ENCODE results near the gene CA14. TPM values are rescaled to one million over a fixed set of nuclear protein-coding genes. Genes with fewer than 3 reads are reported as not detected.

Gene CA14
- total RNA-seq, 1 donor: not detected

- DNase-seq (ENCODE audit: low read depth): no peak
- H3K4me3 ChIP-seq (ENCODE audit: low read depth, low read length): no peak overlapping the region
- no peak for TF ChIP-seq CTCF (IDR thresholded peaks at IDR 0.05; ENCODE audit: insufficient read depth, low read length)
These were observed 14.6 kb upstream of the CA14 start for GRCh38 chr1:150243003-150243402.

- H3K4me3 ChIP-seq (ENCODE audit: low read depth, low read length): no peak overlapping the region
- TF ChIP-seq CTCF (IDR thresholded peaks at IDR 0.05; ENCODE audit: insufficient read depth, low read length): no peak
- DNase-seq (ENCODE audit: low read depth): no peak
These were observed 7.6 kb upstream of the CA14 start for GRCh38 chr1:150249936-150250335.

GRCh38 chr1:150256198-150256553 is 1.4 kb upstream of the CA14 start:
- TF ChIP-seq CTCF (IDR thresholded peaks at IDR 0.05; ENCODE audit: insufficient read depth, low read length): no peak
- DNase-seq (ENCODE audit: low read depth): no peak
- no peak overlapping the region for H3K4me3 ChIP-seq (ENCODE audit: low read depth, low read length)

- peak; percentile 20 for DNase-seq (ENCODE audit: low read depth)
- TF ChIP-seq CTCF (IDR thresholded peaks at IDR 0.05; ENCODE audit: insufficient read depth, low read length): no peak
- no peak overlapping the region for H3K4me3 ChIP-seq (ENCODE audit: low read depth, low read length)
These were observed 826 bp upstream of the CA14 start for GRCh38 chr1:150256554-150257341.

- no peak for TF ChIP-seq CTCF (IDR thresholded peaks at IDR 0.05; ENCODE audit: insufficient read depth, low read length)
- no peak for DNase-seq (ENCODE audit: low read depth)
- no peak overlapping the region for H3K4me3 ChIP-seq (ENCODE audit: low read depth, low read length)
These were observed 1.6 kb downstream of the CA14 start for GRCh38 chr1:150259217-150259616.

DNA sequence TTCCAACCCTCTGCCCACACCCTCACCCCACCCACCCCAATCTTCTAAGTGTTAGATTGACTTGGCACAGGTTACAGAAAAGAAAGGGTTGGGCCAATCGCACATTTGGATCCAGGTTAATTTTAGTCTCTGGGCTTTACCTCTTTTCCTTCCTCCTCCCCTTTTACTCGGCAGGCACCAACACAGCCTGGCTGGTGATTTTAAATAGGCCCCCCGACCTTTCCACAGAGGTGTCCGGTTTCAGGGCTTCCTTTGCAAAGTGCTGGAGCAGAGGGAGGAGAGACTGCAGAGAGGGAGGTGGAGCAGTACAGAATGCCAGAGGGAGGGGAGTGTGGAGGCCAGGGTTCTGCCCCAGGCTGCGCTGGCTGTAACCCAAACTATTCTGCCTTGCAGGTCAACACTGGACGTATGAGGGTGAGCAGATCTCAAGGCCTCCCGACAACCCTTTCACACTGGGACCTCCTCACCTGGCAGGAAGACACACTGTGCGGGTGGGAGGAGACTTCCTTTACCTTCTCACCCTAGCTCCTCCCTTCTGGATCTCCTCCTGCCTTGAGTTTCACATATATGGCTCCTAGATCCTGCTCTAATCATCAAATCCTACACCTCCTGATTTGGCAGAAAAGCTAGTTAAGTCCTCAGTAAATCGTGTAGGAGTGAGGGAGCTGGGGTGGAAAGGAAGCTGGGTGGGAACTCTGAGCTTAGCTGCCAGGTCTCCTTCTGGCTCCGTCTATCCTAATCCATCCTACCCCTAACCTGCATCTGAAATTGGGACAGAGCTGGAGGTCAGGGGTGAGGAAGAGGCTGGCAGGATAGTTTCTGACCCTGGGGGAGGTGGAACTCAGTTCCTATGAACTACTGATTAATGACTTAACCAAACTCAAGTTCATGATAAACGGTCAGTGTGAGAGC is 2.4 kb downstream of the CA14 start:
- no peak for DNase-seq (ENCODE audit: low read depth)
- no peak for TF ChIP-seq CTCF (IDR thresholded peaks at IDR 0.05; ENCODE audit: insufficient read depth, low read length)
- no peak overlapping the region for H3K4me3 ChIP-seq (ENCODE audit: low read depth, low read length)
